Cardiac fibroblast (primary cell): ENCODE data around the gene FAM89B.

Experiments used
- DNase-seq, 2 donors: peaks; one replicate each; pipeline versions ENCODE4 v3.0.0 to v3.0.0-alpha.2; 2010; ENCODE audit warnings: low read depth in 2 of 2
- H3K4me3 ChIP-seq, 2 donors: replicated peaks in 1 of 2; 1 replicate in 1 of 2; 2 replicates in 1 of 2; pipeline ENCODE4 v1.5.1; 2011; ENCODE audit warnings: low read depth in 2 of 2, low read length in 2 of 2, mild to moderate bottlenecking in 2 of 2, moderate library complexity in 1 of 2
- TF ChIP-seq, protein P1 (sequence below): IDR thresholded peaks from one replicate; pipeline ENCODE4 v1.5.1; 2011; ENCODE audit warnings: low read depth, mild to moderate bottlenecking, low read length, inconsistent platforms

Gene FAM89B

DNA sequence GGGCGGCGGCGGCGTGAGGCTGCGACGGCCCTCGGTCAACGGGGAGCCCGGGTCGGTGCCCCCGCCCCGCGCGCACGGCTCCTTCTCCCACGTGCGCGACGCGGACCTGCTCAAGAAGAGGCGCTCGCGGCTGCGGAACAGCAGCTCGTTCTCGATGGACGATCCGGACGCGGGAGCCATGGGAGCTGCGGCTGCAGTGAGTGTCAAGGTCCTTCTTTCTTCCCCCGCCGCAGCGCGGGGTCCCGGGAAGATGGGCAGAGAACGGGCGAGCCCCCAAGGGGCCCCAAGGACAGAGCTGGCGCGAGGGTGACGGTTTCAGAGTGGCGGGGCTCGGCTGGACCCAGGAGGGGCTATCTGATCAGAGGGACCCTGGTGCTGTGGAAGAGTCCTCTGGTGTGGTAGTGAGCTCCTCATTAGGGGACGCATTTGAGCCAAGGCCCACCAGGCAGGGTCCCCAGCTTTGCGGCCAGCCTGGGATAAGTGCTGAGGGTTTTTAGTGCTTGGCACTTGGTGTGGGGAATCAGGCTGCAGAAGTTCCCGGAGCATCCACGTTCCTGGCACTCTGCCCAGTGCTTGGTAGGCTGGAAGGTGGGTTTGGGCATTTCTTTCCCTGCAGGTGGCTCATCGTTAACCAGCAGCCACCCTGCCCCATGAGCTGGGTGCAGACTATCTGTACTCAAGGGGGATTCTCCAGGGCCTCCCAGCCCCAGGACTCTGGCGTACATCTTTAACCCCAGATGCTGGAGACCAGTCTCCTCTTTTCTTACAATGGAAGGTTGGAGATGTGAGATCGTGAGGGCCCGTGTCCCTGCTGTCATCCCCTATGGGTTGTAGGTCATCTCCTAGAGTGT, 13.3 kb downstream of the FAM89B start:
- H3K4me3 ChIP-seq: no peak overlapping the region
- TF ChIP-seq, protein P1, sequence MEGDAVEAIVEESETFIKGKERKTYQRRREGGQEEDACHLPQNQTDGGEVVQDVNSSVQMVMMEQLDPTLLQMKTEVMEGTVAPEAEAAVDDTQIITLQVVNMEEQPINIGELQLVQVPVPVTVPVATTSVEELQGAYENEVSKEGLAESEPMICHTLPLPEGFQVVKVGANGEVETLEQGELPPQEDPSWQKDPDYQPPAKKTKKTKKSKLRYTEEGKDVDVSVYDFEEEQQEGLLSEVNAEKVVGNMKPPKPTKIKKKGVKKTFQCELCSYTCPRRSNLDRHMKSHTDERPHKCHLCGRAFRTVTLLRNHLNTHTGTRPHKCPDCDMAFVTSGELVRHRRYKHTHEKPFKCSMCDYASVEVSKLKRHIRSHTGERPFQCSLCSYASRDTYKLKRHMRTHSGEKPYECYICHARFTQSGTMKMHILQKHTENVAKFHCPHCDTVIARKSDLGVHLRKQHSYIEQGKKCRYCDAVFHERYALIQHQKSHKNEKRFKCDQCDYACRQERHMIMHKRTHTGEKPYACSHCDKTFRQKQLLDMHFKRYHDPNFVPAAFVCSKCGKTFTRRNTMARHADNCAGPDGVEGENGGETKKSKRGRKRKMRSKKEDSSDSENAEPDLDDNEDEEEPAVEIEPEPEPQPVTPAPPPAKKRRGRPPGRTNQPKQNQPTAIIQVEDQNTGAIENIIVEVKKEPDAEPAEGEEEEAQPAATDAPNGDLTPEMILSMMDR: no peak
- no peak for DNase-seq

DNA sequence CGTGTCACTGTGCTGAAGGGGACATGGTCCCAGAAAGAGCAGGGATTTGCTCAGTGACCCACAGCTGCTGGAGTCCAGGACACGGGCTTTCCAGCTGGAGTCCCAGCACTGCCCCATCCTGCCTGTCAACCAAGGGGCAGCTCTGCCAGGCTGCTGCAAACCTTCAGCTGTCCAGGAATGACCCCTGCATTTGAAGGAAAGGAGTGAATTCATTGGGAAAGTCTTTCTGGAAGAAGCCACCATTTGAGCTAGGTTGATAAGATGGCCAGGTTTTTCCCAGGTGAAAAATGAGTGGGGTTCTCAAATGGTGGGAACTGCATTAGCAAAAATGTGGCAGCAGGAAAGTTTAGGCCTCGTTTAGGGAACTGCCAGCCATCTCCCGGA, 13.9 kb downstream of the FAM89B start:
- no peak overlapping the region for H3K4me3 ChIP-seq
- TF ChIP-seq, protein P1: no peak
- no peak for DNase-seq

DNA sequence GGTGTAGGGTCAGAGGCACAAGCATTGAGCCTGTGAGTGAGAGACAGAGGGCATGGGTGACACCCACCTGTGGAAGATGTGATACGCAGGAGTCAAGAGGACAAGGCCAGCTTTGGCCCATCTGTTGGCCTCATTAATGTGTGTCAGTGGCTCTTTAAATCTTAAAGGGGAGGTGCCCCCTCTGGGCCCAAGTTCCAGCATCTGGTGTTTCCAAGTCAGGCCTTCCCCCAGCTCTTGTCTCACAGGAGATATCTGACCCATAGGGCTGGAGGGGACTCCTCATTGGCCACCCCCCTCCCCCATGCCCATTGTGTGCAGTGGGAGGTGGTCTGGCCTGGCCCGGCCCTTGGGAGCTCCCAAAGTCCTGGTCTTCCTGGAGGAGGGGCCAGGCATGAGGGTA, 14.3 kb downstream of the FAM89B start:
- DNase-seq: peak; percentile 21 to 79
- no peak overlapping the region for H3K4me3 ChIP-seq
- TF ChIP-seq, protein P1: no peak

DNA sequence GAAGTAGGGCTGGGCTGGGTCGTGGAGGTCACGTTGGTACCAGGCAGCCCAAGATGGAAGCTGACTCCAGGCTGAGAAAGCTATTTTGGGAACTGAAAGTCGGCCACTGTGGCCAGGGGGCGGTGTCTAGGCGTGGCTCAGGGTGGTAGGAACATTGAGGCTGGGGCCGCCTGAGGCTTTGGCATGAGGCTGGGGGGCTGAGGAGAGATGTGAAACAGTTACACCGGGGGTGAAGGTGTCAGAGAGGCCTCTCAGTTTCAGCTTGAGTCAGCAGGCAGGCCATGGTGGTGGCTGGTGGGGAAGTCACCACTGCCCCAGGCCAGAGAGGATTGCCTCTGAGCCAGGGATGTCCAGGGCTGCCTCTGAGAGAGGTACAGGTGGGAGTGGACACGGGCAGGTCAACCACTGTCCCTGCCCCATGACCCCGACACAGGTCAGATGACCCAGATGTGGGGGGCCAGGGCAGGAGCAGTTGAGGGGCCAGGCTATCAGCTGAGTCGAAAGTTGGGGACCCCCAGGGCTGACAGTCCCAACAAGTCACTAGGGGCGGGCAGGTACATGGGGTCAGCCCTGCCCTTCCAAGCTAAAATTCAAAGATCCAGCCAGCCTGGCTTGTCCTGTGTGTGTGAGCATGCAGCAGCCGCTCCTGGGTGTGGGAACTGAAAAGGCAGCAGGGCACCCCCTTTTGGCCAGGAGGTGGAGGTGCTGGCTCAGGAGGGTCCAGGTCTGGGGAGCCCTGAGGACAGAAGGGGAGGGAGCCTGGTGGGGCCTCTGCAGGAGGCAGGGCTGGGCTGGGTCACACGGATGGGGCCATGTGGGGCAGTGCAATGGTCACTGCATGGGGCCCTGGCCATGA, 16.1 kb downstream of the FAM89B start:
- DNase-seq: peak; percentile 62 to 73
- TF ChIP-seq, protein P1: peak; percentile 62
- no peak overlapping the region for H3K4me3 ChIP-seq

DNA sequence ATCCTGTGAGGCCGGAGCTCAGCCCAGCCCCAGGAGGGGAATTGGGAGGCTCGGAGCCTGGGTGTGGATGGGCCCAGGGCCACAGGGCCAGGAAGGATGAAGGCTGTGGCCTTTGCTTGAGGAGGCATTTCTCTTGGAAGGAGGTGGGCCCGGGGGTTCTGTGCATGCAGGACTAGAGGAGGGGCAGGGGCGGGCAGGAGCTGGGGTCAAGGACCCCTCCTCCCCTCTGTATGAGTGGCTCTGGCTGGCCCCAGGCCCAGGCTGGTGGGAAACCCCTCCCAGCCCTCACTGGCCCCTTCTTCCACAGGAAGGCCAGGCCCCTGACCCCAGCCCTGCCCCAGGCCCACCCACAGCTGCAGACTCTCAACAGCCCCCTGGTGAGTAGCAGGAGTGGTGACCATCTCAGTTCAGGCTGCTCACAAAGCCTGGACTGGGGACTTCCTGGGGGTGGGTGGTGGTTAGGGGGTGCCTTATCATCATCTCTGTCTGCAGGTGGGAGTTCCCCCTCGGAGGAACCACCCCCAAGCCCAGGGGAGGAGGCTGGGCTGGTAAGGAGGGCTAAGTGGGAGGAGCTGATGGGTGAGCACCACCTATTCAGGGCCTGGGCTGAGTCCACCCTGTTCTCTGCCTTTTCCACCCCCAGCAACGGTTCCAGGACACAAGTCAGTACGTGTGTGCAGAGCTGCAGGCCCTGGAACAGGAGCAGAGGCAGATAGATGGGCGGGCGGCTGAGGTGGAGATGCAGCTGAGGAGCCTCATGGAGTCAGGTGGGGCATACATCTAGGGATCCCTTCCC, 17.3 kb downstream of the FAM89B start:
- TF ChIP-seq, protein P1: no peak

DNA sequence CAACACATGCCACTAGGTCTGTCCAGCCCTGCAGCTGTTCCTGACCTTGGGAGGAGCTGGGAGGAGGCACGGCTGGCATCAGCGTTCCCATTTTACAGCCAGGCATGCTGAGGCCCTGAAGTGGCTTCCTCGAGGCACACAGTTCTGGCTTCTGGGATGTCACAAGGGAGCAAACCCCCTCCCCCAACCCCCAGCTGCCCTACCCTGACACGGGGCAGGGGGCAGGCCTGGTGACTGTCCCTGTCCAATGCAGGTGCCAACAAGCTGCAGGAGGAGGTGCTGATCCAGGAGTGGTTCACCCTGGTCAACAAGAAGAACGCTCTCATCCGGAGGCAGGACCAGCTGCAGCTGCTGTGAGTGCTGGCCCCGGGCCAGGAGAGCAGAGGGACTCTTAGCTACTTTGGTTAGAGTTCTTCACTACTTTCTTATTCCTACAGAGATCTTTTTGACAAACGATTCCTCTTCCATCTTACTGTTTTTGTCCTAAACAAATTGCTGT, 18.0 kb downstream of the FAM89B start:
- DNase-seq: peak; percentile 31 to 47
- TF ChIP-seq, protein P1: no peak
- no peak overlapping the region for H3K4me3 ChIP-seq

More for the DNA sequence above, 17.3 kb downstream of the FAM89B start:
- H3K4me3 ChIP-seq: no peak overlapping the region
- DNase-seq: no peak
